Endometrial microvascular endothelial cells (primary cell): ENCODE data around the gene CHMP3. TPM values are rescaled to one million over a fixed set of nuclear protein-coding genes. Genes with fewer than 3 reads are reported as not detected.
"Not testable (repeated sequence)": the region's sequence is repeated elsewhere in the genome, so short reads cannot be mapped to it uniquely, and the experiment has no call there.

Experiments used
- in situ Hi-C: cut with HindIII; loops from 2 replicates; pipeline ENCODE4 v1.10.0; 2017; ENCODE audit warnings: low sequenced_read_pairs, low pct_unique_long_range_greater_than_20kb; ENCODE audit errors: inconsistent ontology term
- total RNA-seq: library from RNA; depleted of rRNA; stranded (reverse); fragments of >200 nt; gene quantifications from one replicate; pipeline ENCODE4 v1.2.3, GENCODE V29; 2015; ENCODE audit errors: inconsistent ontology term

The CHMP3 gene
- total RNA-seq, 1 donor from 2014 or later, result 41.5 TPM

- in situ Hi-C loops, result no loop called here
These were observed 10.4 kb downstream of the CHMP3 start for GRCh38 chr2:86552889-86553288.

DNA sequence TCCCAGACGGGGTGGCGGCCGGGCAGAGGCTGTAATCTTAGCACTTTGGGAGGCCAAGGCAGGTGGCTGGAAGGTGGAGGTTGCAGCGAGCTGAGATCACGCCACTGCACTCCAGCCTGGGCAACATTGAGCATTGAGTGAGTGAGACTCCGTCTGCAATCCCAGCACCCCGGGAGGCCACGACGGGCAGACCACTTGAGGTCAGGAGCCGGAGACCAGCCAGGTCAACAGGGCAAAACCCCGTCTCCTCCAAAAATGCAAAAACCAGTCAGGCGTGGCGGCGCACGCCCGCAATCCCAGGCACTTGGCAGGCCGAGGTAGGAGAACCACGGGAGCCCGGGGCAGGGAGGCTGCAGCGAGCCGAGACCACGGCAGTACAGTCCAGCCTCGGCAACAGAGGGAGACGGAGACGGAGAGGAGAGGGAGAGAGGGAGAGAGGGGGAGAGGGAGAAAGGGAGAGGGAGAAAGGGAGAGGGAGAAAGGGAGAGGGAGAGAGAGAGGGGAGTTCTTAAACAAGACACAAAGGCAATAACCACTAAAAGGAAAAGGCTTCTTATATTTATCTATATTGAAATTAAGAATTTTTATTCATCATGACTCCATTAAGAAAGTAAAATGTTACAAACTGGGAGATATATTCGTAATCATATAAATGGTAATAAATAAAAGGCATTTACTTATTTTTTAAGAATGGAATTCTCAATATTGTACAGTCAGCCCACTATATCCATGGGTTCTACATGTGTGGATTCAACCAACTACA is 13.1 kb downstream of the CHMP3 start:
- in situ Hi-C loops, result not testable (repeated sequence)

DNA sequence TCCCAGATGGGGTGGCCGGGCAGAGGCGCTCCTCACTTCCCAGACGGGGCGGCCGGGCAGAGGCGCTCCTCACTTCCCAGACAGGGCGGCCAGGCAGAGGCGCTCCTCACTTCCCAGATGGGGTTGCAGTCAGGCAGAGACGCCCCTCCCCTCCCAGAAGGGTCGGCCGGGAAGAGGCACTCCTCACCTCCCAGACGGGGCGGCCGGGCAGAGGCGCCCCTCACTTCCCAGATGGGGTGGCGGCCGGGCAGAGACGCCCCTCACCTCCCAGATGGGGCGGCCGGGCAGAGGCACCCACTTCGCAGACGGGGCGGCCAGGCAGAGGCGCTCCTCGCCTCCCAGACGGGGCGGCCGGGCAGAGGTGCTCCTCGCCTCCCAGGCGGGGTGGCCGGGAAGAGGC is 13.8 kb downstream of the CHMP3 start:
- in situ Hi-C loops, result not testable (repeated sequence)

DNA sequence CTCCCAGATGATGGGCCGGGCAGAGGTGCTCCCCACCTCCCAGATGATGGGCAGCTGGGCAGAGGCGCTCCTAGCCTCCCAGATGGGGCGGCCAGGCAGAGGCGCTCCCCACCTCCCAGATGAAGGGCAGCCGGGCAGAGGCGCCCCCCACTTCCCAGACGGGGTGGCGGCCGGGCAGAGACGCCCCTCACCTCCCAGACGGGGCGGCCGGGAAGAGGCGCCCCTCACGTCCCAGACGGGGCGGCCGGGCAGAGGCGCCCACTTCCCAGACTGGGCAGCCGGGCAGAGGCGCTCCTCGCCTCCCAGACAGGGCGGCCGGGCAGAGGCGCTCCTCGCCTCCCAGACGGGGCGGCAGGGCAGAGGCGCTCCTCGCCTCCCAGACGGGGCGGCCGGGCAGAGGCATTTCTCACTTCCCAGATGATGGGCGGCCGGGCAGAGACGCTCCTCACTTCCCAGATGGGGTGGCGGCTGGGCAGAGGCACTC is 14.3 kb downstream of the CHMP3 start:
- in situ Hi-C loops, result not testable (repeated sequence)

DNA sequence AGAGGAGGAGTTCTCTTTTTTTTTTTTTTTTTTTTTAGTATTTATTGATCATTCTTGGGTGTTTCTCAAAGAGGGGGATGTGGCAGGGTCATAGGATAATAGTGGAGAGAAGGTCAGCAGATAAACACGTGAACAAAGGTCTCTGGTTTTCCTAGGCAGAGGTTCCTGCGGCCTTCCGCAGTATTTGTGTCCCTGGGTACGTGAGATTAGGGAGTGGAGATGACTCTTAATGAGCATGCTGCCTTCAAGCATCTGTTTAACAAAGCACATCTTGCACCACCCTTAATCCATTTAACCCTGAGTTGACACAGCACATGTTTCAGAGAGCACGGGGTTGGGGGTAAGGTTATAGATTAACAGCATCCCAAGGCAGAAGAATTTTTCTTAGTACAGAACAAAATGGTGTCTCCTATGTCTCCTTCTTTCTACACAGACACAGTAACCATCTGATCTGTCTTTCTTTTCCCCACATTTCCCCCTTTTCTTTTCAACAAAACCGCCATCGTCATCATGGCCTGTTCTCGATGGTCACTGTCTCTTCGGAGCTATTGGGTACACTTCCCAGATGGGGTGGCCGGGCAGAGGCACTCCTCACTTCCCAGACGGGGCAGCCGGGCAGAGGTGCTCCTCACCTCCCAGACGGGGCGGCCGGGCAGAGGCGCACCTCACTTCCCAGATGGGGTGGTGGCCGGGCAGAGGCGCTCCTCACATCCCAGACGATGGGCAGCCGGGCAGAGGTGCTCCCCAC is 14.9 kb downstream of the CHMP3 start:
- in situ Hi-C loops, result not testable (repeated sequence)

GRCh38 chr2:86545296-86545924 is 17.8 kb downstream of the CHMP3 start:
- in situ Hi-C loops, result not testable (repeated sequence)

- in situ Hi-C loops, result not testable (repeated sequence)
These were observed 18.8 kb downstream of the CHMP3 start for GRCh38 chr2:86544278-86545099.

DNA sequence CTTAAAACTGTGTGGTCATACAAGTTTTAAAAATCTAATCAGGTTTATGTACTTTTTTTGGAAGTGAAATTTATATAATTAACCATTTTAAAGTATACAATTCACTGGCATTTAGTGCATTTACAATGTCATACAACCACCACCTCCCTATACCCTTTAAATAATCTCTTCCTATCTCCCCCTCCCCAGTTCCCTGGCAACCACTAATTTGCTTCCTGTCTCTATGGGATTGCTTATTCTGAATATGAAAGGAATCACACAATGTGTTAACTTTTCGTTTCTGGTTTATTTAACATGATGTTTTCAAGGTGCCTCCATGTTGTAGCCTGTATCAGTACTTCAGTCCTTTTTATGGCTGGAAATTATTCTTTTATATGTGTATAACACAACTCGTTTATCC is 19.4 kb downstream of the CHMP3 start:
- in situ Hi-C loops, result no loop called here

DNA sequence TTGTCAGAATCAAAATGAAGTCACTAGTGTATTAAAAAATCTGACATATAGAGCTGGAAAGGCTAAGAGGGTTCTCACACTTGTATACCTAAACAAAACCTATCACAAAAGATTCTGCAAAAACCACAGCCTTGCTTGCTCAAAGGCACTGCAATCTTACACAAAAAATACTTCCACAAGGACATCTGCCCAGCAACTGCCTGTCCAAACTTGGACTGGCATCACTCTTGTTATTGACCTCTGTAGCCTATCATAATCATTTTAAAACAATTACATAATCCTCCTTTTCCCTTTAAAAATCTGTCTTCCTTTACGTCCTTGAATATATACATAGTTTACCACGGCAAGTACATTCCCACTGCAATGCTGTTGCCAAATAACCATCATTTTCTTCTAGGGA is 19.9 kb downstream of the CHMP3 start:
- in situ Hi-C loops, result no loop called here

DNA sequence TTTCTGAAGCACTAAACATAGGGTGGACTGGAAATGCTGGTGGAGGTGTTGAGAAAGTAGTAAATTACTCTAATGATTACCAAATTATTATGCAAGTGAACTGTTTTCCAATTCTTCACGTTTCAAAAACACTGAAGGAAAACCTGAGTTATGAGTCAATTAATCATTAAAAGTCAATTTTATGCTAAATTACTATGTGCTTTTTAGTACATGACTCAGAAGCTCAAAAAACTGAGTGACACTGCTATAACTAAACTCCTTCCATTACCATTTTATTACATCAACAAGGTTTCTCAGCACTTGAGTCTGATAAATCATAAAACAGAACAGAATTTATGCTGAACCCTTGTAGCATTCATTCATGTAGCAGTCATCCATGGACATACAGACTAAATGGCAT is 20.4 kb downstream of the CHMP3 start:
- in situ Hi-C loops, result no loop called here

- in situ Hi-C loops, result no loop called here
These were observed 21.9 kb downstream of the CHMP3 start for GRCh38 chr2:86541334-86541733.

DNA sequence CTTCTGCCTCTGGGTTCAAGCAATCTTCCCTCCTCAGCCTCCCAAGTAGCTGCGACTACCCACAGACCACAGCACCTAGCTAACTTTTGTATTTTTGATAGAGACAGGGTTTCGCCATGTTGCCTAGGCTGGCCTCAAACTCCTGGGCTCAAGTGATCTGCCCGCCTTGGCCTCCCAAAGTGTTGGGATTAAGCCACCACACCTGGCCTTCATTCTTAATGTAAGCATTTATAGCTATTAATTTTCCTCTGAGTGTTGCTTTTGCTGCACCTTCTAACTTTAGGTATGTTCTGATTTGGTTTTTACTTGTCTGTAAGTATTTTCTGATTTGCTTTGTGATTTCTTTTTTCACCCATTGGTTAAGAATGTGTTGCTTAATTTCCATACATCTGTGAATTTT is 29.7 kb downstream of the CHMP3 start:
- in situ Hi-C loops, result no loop called here

DNA sequence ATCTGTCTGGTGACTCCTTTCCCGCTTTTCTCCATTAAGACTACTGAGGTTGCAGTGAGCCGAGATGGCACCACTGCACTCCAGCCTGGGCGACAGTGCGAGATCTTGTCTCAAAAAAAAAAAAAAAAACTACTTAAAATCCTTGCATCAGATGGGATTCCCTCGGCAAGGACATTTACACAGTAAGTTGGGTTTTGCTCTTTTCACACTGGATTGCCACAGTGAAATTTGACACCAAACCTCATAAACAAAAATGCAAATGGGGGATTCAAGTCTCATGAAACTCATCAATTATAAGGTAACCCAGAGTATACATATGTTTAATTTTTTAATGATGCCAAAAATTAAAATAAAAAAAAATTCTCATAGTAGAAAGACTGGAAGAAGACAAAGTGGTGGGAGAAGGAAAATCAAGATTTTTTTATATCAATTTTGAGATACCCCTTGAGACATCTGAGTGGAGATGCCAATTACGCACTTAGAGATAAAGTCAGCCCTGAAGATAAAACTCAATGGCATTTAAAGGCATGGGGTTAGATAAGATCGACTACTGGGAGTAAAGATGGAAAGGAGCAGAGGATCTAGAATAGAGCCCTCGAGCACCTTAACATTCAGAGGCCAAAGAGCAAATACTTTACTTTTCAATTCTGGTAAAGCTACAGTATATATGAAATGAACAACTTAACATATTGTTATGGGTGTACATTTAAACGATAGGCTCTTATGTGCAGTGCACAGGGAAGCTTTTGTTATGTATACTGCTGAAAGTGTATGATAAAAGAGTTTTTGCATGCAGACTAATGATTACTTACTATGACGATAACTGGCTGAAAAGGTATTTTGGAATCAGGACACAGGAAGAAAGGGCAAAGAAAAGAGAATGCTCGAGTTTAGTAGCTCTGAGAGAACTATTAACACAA is 37.6 kb downstream of the CHMP3 start:
- in situ Hi-C loops, result no loop called here

- in situ Hi-C loops, result no loop called here
These were observed 39.8 kb downstream of the CHMP3 start for GRCh38 chr2:86523491-86523890.

- in situ Hi-C loops, result no loop called here
These were observed 40.5 kb downstream of the CHMP3 start for GRCh38 chr2:86522711-86523110.

DNA sequence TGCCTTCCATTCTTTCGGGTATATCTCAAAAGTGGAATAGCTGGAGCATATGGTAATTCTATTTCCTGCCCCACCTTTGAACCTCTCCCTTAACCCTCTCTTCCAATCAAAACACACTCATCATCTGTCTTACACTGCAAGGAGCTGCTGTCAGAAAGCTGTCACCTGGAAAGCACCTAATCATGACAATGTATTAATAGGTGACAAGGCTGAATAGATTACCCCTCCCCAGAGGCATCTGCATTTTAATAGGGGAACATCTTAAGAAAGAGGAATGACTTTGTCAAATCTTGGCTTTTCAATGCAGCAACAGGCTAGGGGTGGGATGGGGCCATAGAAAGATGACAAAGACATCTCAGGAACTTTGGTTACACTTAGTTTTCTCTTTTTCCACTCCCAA is 41.3 kb downstream of the CHMP3 start:
- in situ Hi-C loops, result no loop called here

GRCh38 chr2:86520153-86520552 is 43.1 kb downstream of the CHMP3 start:
- in situ Hi-C loops, result no loop called here

GRCh38 chr2:86519349-86519748 is 43.9 kb downstream of the CHMP3 start:
- in situ Hi-C loops, result no loop called here
